Stimulated activated CD8-positive, alpha-beta memory T cell treated with anti-CD3 and anti-CD28 coated beads, Interleukin-7, amount 100 ng/mL, for 48 hours (primary cell): ENCODE data around the gene MESP2.

ENCODE experiments used
- DNase-seq, 2 donors: peaks; one replicate each; pipeline ENCODE4 v3.0.0-alpha.2; 2020; ENCODE audit warnings: low read depth in 1 of 2; ENCODE audit errors: extremely low read depth in 1 of 2

The MESP2 gene

GRCh38 chr15:89776274-89777072, at the start of gene MESP2:
TSS of gene MESP2 (plus strand) at chr15:89776332. CDS start at chr15:89776358, 26 bp downstream.
- peak; percentile 22 for DNase-seq

- DNase-seq = no peak
Measured at GRCh38 chr15:89728254-89728653, 47.9 kb upstream of the MESP2 start.

- no peak for DNase-seq
Measured at GRCh38 chr15:89731275-89731674, 44.9 kb upstream of the MESP2 start.

- no peak for DNase-seq
Measured at GRCh38 chr15:89732451-89733172, 43.5 kb upstream of the MESP2 start.

- no peak for DNase-seq
Measured at GRCh38 chr15:89735773-89736172, 40.4 kb upstream of the MESP2 start.

GRCh38 chr15:89740137-89740536, 36.0 kb upstream of the MESP2 start:
- DNase-seq = no peak

GRCh38 chr15:89743011-89743410, 33.1 kb upstream of the MESP2 start:
- no peak for DNase-seq

- DNase-seq = no peak
Measured at GRCh38 chr15:89743594-89743993, 32.5 kb upstream of the MESP2 start.

- DNase-seq = no peak
Measured at GRCh38 chr15:89745131-89745530, 31.0 kb upstream of the MESP2 start.

- no peak for DNase-seq
Measured at GRCh38 chr15:89745768-89746167, 30.4 kb upstream of the MESP2 start.

- DNase-seq = no peak
Measured at GRCh38 chr15:89746386-89746780, 29.7 kb upstream of the MESP2 start.

GRCh38 chr15:89747708-89748682, 28.1 kb upstream of the MESP2 start:
- no peak for DNase-seq

GRCh38 chr15:89749054-89749453, 27.1 kb upstream of the MESP2 start:
- no peak for DNase-seq

- no peak for DNase-seq
Measured at GRCh38 chr15:89749526-89749925, 26.6 kb upstream of the MESP2 start.

- no peak for DNase-seq
Measured at GRCh38 chr15:89749951-89750559, 26.1 kb upstream of the MESP2 start.

GRCh38 chr15:89750560-89751542, 25.3 kb upstream of the MESP2 start, which contains the start of gene MESP1:
TSS of gene MESP1 (minus strand) at chr15:89751249. CDS start at chr15:89751231, 18 bp downstream.
- DNase-seq = peak; percentile 76 to 83

GRCh38 chr15:89751748-89752147, 24.4 kb upstream of the MESP2 start:
- DNase-seq = no peak

- DNase-seq = no peak
Measured at GRCh38 chr15:89753855-89754254, 22.3 kb upstream of the MESP2 start.
